CD4-positive, alpha-beta T cell treated with Interleukin-10 for 1 hour (primary cell): ENCODE data around the gene KIF6.

Experiments
- DNase-seq: peaks from one replicate; pipeline ENCODE4 v3.0.0-alpha.2; 2020

KIF6 gene

DNA sequence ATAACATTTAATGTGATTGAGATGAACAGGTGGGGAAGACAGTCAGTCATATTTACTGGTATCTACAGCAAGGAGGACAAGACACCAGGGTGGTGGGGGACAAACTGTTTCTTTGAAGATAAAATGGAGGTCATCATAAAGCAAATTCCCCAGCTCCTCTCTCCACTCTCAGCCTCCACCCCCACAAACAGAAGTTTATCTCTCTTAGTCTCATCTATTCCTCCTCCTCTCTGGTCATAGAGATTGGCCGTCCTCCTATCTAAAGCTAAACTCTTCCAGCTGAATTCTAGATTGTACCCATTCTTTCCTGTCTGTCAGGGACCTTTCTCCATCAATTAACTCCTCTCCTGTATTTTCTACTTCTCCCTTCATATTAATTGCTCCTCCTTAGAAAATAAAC lies 71.1 kb downstream of the KIF6 start:
- DNase-seq: no peak

DNA sequence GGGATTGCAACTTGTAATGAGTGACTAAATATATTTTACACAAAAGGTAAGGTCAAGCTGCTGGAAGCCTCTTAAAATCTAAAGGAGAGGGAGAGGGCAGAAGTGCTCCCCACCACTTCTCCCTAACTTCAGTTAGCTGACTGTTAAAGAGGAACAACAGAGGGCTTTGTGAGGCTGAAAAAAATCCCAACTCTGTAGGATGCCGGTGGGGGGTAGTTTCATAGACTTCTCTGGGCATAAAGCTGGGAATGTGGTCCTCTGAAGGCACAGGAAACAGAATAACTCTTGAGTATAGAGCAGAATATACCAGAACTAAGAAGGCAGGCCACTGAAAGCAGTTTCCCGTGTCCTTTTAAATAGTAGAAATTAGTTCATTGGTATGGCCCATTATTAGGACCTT lies 71.6 kb downstream of the KIF6 start:
- no peak for DNase-seq

DNA sequence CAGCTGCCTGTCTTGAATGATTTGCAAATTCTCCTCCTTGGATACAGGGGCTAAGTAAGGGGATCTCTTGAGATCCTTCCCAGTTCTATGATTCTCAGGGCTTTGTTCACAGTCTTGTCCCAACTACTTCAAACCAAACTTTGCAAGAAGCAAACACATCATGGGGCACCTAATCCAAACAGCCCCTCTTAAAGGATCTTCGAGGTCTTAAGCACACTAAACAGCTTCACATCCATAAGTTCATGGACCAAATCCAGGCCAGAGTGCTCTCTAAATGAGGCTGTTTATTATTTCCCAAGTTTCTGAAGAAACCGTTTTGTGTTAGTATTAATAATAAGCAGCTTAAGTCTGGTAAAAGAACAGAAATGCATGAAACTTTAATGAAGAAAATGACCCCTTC lies 75.2 kb downstream of the KIF6 start:
- no peak for DNase-seq

- DNase-seq: no peak
Measured at GRCh38 chr6:39646751-39647420, 78.3 kb downstream of the KIF6 start.

DNA sequence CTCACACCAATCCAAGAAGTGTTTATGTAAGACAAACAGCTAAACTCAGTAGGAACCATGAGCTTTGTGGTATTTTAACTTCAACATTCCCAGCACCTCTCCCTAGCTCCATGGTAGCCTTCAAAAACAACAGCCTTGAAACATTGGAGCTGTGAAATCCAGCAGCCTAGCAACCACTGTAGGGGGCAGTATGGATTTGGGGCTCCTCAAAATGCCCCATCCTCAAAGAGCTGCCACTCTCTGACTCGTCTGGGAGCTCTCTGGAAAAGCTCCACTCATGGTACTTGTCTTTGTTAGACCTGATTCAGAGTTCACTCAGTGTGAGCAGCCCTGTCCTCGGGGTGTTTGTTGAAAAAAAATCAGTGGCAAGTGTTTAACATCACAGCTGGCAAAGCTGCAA lies 82.9 kb downstream of the KIF6 start:
- no peak for DNase-seq

- DNase-seq: no peak
Measured at GRCh38 chr6:39638126-39638822, 86.9 kb downstream of the KIF6 start.

GRCh38 chr6:39634646-39635341 lies 90.4 kb downstream of the KIF6 start:
- DNase-seq: no peak

DNA sequence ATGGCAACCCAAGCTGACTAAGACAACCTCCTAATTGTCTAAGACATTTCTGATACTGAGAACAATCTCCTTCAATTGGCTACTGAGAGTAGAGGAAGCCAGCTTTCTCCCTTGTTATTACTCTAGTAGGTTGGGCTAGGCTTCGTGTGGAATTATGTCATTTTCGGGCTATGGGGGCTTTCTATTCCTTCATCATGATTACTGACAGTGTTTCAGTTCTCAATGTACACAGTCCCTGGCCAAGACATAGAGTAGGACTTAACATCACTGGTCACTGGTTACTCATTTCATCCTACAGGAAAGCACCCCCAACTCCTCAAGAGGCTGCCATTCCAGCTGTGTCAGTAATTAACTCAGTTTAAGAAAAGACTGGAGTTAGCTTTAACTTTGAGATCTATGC lies 100.0 kb downstream of the KIF6 start:
- no peak for DNase-seq

GRCh38 chr6:39623750-39624149 lies 101.5 kb downstream of the KIF6 start:
- no peak for DNase-seq

DNA sequence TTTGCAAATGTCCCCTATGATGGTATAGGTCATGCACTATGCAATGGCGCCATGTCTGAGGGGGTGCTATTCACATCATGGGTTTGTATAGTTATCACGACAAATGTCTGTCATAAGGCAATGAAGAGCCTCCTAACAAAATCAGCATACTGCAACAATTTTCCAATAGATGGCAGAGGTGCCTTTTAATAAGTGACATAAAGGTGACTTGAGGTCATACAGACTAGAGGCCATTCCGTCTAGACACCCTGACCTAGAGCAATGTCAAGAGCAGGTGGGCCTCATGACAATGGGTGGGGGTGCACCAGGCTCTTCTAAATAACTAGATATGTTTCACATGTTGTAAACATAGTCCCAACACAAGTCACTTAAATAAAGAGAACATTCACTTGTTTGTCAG lies 107.7 kb downstream of the KIF6 start:
- no peak for DNase-seq

- no peak for DNase-seq
Measured at GRCh38 chr6:39617026-39617425, 108.2 kb downstream of the KIF6 start.

DNA sequence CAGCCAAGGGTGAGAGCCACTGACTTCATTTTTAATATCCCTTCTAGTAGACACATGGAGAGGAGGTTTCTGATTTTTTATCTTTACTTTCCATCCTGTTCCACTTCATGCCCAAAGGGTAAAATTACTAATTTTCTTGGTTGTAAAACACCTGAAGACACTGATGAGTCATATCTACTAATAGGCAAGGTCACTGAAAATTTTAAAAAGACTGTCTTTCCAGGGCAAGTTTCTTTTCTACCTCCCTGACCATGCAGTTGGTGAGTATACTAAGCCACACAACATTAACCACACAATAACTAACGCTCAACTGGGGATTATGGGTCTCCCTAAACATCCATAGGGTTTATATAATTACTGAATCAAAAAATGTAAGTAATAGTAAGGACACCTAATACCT lies 109.6 kb downstream of the KIF6 start:
- no peak for DNase-seq

GRCh38 chr6:39614393-39614950 lies 110.7 kb downstream of the KIF6 start:
- no peak for DNase-seq

DNA sequence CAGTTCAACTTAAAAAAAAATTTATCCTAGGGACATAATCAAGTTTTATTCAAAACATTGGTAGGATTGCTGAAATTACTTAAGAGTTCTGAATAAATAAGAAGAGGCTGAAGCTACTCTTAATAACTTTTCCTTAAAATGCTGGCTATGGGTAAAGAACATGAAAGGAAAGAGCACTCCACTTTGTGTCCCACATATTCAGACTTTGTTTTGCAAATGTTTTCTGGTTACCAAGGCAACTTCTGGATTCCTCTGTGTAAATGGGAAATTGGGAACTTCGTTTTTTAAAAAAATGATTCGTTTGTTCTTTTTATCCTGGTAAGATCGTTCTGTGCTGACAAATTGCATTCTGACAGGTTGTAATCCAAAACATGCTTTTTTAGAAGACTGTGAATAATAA lies 115.0 kb downstream of the KIF6 start:
- DNase-seq: no peak

- no peak for DNase-seq
Measured at GRCh38 chr6:39608652-39609345, 116.4 kb downstream of the KIF6 start.

- no peak for DNase-seq
Measured at GRCh38 chr6:39602601-39603519, 122.3 kb downstream of the KIF6 start.

- DNase-seq: no peak
Measured at GRCh38 chr6:39599973-39600372, 125.2 kb downstream of the KIF6 start.

- DNase-seq: no peak
Measured at GRCh38 chr6:39599341-39599740, 125.9 kb downstream of the KIF6 start.

DNA sequence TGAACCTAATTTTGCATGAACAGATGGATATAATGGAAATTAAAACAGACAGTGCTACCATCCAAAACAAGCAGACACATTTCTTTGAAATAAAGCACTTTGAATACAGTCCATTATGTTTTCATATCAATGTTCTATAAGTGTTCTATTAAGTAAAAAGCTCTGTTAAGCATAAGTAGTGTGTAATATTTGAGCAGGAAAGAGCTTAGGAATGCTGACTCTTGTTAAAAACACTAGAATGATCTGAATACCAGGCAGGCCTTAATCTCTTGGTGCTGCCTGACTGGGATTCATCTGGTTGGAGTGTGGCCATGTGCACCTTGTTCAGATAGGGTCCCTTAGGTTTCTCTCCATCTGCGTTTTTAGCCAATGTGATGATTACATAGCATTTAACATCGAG lies 130.9 kb downstream of the KIF6 start:
- no peak for DNase-seq

DNA sequence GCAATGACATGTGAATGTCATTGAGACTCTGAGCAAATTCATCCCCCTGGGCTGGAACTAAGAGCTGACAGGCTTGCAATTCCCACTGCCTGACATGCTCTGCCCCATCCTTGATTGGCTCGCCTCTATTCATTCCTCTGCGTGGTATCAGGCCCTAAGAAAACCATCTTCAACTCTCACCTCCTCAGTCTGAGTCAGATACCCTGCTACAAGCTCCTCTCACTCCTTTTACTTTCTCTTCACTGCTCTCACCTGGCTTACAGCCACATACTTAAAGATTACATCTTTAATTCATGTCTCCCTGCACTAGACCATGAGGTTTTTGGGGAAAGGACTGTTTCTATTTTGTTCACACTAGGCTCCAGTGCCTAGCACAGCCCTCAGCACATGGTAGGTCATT lies 131.6 kb downstream of the KIF6 start:
- no peak for DNase-seq

- DNase-seq: no peak
Measured at GRCh38 chr6:39590871-39591393, 134.3 kb downstream of the KIF6 start.

- no peak for DNase-seq
Measured at GRCh38 chr6:39587080-39587479, 138.1 kb downstream of the KIF6 start.
